ENCODE data around the gene SMIM15. TPM values are rescaled to one million over a fixed set of nuclear protein-coding genes. Genes with fewer than 3 reads are reported as not detected.
A peak's percentile ranks its signal among the peaks of the same experiment; 100 is the strongest.

The SMIM15 gene
- total RNA-seq, 1 donor: 43.9 TPM

- no peak overlapping the region for H3K4me3 ChIP-seq (ENCODE audit: low read depth, low read length)
- TF ChIP-seq, protein P1, sequence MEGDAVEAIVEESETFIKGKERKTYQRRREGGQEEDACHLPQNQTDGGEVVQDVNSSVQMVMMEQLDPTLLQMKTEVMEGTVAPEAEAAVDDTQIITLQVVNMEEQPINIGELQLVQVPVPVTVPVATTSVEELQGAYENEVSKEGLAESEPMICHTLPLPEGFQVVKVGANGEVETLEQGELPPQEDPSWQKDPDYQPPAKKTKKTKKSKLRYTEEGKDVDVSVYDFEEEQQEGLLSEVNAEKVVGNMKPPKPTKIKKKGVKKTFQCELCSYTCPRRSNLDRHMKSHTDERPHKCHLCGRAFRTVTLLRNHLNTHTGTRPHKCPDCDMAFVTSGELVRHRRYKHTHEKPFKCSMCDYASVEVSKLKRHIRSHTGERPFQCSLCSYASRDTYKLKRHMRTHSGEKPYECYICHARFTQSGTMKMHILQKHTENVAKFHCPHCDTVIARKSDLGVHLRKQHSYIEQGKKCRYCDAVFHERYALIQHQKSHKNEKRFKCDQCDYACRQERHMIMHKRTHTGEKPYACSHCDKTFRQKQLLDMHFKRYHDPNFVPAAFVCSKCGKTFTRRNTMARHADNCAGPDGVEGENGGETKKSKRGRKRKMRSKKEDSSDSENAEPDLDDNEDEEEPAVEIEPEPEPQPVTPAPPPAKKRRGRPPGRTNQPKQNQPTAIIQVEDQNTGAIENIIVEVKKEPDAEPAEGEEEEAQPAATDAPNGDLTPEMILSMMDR (IDR thresholded peaks at IDR 0.05; ENCODE audit: insufficient read depth, low read length): no peak
- no peak for DNase-seq (ENCODE audit: low read depth)
Observed at GRCh38 chr5:61177070-61177469, 14.8 kb upstream of the SMIM15 start.

- TF ChIP-seq, protein P1 (IDR thresholded peaks at IDR 0.05; ENCODE audit: insufficient read depth, low read length): no peak
Observed at GRCh38 chr5:61176631-61177030, 14.4 kb upstream of the SMIM15 start.

GRCh38 chr5:61171479-61171878 lies 9.2 kb upstream of the SMIM15 start:
- no peak for DNase-seq (ENCODE audit: low read depth)
- H3K4me3 ChIP-seq (ENCODE audit: low read depth, low read length): no peak overlapping the region
- TF ChIP-seq, protein P1 (IDR thresholded peaks at IDR 0.05; ENCODE audit: insufficient read depth, low read length): no peak

More at GRCh38 chr5:61176631-61177030, 14.4 kb upstream of the SMIM15 start:
- H3K4me3 ChIP-seq (ENCODE audit: low read depth, low read length): no peak overlapping the region
- no peak for DNase-seq (ENCODE audit: low read depth)

GRCh38 chr5:61168951-61169350 lies 6.7 kb upstream of the SMIM15 start:
- H3K4me3 ChIP-seq (ENCODE audit: low read depth, low read length): no peak overlapping the region
- TF ChIP-seq, protein P1 (IDR thresholded peaks at IDR 0.05; ENCODE audit: insufficient read depth, low read length): no peak
- DNase-seq (ENCODE audit: low read depth): no peak

DNA sequence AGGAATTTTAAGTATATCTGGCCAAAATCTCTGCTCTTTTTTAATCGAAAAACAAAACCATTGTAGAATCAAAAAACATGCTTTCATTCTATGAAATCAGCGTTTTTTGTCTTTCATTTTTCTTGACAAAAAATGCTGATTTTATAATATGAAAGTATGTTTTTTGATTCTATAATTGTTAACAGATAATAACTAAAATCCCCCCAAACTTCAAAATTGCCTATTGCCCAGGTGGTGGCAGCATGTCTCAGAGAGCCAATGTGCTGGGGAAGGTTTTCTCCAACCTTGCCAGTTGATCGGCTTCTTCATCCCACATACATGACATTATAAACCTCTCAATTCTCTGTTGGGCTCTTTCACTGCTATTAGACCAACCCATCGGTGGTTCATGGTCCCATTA lies 5.1 kb upstream of the SMIM15 start:
- DNase-seq (ENCODE audit: low read depth): peak; percentile 70
- TF ChIP-seq, protein P1 (IDR thresholded peaks at IDR 0.05; ENCODE audit: insufficient read depth, low read length): peak; percentile 46
- no peak overlapping the region for H3K4me3 ChIP-seq (ENCODE audit: low read depth, low read length)

- DNase-seq (ENCODE audit: low read depth): no peak
- peak overlapping the region; percentile 86 for H3K4me3 ChIP-seq (ENCODE audit: low read depth, low read length)
- TF ChIP-seq, protein P1 (IDR thresholded peaks at IDR 0.05; ENCODE audit: insufficient read depth, low read length): no peak
Observed at GRCh38 chr5:61163905-61164304, 1.6 kb upstream of the SMIM15 start.
